GM12878 (cell line): ENCODE results near the gene RAD9A. TPM values are rescaled to one million over a fixed set of nuclear protein-coding genes. Genes with fewer than 3 reads are reported as not detected.

ENCODE experiments used
- ATAC-seq: fragments of 200-7000 bp; cut with Tn5 transposase; 3 replicates; pipeline ENCODE4 v1.9.1; 2020; ENCODE audit warnings: mild to moderate bottlenecking, moderate library complexity
- BruUV-seq: library from RNA; stranded (reverse); fragments of 400-500 nt; replicated peaks from 2 replicates; lab custom pipeline; 2021; lab: Mats Ljungman, UMichigan
- CTCF ChIA-PET: fragments of 300-600 bp; sonication (Branson Sonifier 250); formaldehyde crosslinking; extraction: SDS; loops from one replicate; lab custom pipeline; 2021; ENCODE audit warnings: inconsistent platforms; lab: Yijun Ruan, JAX
- POLR2A ChIA-PET: fragments of 350-600 bp; formaldehyde crosslinking; extraction: SDS; loops from one replicate; lab custom pipeline; 2021; ENCODE audit warnings: inconsistent platforms; lab: Charles Lee
- RAD21 ChIA-PET: fragments of 300-600 bp; sonication (Branson Sonifier 250); formaldehyde crosslinking; loops from one replicate; lab custom pipeline; 2023; ENCODE audit warnings: antibody characterized with exemption; ENCODE audit not compliant: unreplicated experiment; lab: Charles Lee
- SMC1A ChIA-PET: fragments of 300-600 bp; sonication (Branson Sonifier 250); formaldehyde crosslinking; loops from one replicate; lab custom pipeline; 2023; ENCODE audit not compliant: unreplicated experiment, uncharacterized antibody; lab: Charles Lee
- DNase-seq: peaks from one replicate; pipeline ENCODE4 v3.0.0-alpha.2; 2011; ENCODE audit warnings: low read depth, low spot score
- FAIRE-seq: peaks from 3 replicates; lab custom pipeline; 2011; peaks lifted over from hg19 to GRCh38; lab: Jason Lieb, UNC
- H2AFZ ChIP-seq: 2 replicates; pipeline ENCODE4 v1.6.0; 2011; ENCODE audit warnings: low read depth, low read length, control low read depth; ENCODE audit not compliant: control insufficient read depth
- H3K27ac ChIP-seq: 2 replicates; pipeline ENCODE4 v1.5.1; 2011; ENCODE audit warnings: control low read depth; ENCODE audit not compliant: control insufficient read depth, insufficient read depth
- H3K27me3 ChIP-seq, 2 experiments: replicated peaks in 1 of 2; 2 replicates each; pipeline versions ENCODE4 v1.6.0 to v1.6.1; 2011; ENCODE audit warnings: low read length in 1 of 2; ENCODE audit not compliant: control insufficient read depth in 2 of 2, insufficient read depth in 2 of 2
- H3K36me3 ChIP-seq, 2 experiments: 2 replicates each; pipeline ENCODE4 v1.5.1; 2011; ENCODE audit warnings: low read length in 1 of 2; ENCODE audit not compliant: control insufficient read depth in 2 of 2, insufficient read depth in 2 of 2
- H3K4me1 ChIP-seq: 2 replicates; pipeline ENCODE4 v1.6.1; 2011; ENCODE audit warnings: mild to moderate bottlenecking, low read length, moderate library complexity, mixed read lengths; ENCODE audit not compliant: control insufficient read depth, insufficient read depth
- H3K4me2 ChIP-seq: 2 replicates; pipeline ENCODE4 v1.6.0; 2011; ENCODE audit warnings: control low read depth; ENCODE audit not compliant: control insufficient read depth, insufficient read depth
- H3K4me3 ChIP-seq: fragments of 200-600 bp; sonication (generic); 2 replicates; pipeline ENCODE4 v1.5.1; 2016
- H3K79me2 ChIP-seq: 2 replicates; pipeline ENCODE4 v1.6.0; 2011; ENCODE audit warnings: low read length; ENCODE audit not compliant: control insufficient read depth, insufficient read depth
- H3K9ac ChIP-seq: 2 replicates; pipeline ENCODE4 v1.8.0; 2011; ENCODE audit warnings: low read length, control low read depth, mixed read lengths; ENCODE audit not compliant: control insufficient read depth, insufficient read depth
- H3K9me3 ChIP-seq: replicated peaks from 3 replicates; pipeline ENCODE4 v1.5.1; 2011; ENCODE audit warnings: mild to moderate bottlenecking, low read length; ENCODE audit not compliant: control insufficient read depth, insufficient read depth
- H4K20me1 ChIP-seq: 2 replicates; pipeline ENCODE4 v1.6.0; 2011; ENCODE audit not compliant: control insufficient read depth, insufficient read depth
- EGR1 ChIP-seq, 2 experiments: IDR thresholded peaks; 1 replicate in 1 of 2; 2 replicates in 1 of 2; pipeline ENCODE4 v1.6.1; 2011 to 2012; ENCODE audit warnings: low read depth in 2 of 2, low read length in 2 of 2, borderline replicate concordance in 1 of 2, mild to moderate bottlenecking in 1 of 2, moderate library complexity in 1 of 2
- SPI1 ChIP-seq: IDR thresholded peaks from 2 replicates; pipeline ENCODE4 v1.6.1; 2011; ENCODE audit warnings: low read depth, mild to moderate bottlenecking, low read length, moderate library complexity, borderline replicate concordance; ENCODE audit not compliant: insufficient read depth
- WGBS: methylation state at CpG from one replicate; pipeline ENCODE4 v1.1.6; 2016; ENCODE audit warnings: low lambda C conversion rate; ENCODE audit not compliant: insufficient replicate concordance, insufficient coverage; ENCODE audit errors: missing lambda C conversion rate; 5-methylcytosine and 5-hydroxymethylcytosine counted together
- in situ Hi-C: fragments of 300-500 bp; cut with MboI; formaldehyde crosslinking; loops from 9 replicates; pipeline ENCODE4 v1.14.3; 2018; ENCODE audit warnings: mixed read lengths
- intact Hi-C: fragments of 100-400 bp; cut with micrococcal nuclease; formaldehyde crosslinking; loops from one replicate; pipeline ENCODE4 v1.14.2; 2022; ENCODE audit not compliant: unreplicated experiment
- polyA plus RNA-seq, 11 experiments: library from polyadenylated mRNA; depleted of rRNA in 4 of 11; unstranded in 6 of 11; stranded (reverse) in 5 of 11; fragments of >200 nt; fragmentation: Nextera tagmentation in 4 of 11; fragmentation: Illumina TruSeq in 1 of 11; extraction: Ambion mirVana in 4 of 11; extraction: Trizol in 1 of 11; gene quantifications; 1 replicate in 1 of 11; 2 replicates in 10 of 11; pipeline versions ENCODE4 v1.2.1 to v1.2.3, GENCODE V29; 2011 to 2016; ENCODE audit warnings: inconsistent platforms in 2 of 11, missing spikeins in 2 of 11, low read depth in 1 of 11
- total RNA-seq, 4 experiments: library from RNA; depleted of rRNA in 3 of 4; stranded (reverse); fragments of >200 nt in 3 of 4; fragmentation: Illumina TruSeq in 1 of 4; extraction: Trizol in 1 of 4; gene quantifications; 2 replicates each; pipeline versions ENCODE4 v1.2.1 to v1.2.3, GENCODE V29; 2013 to 2021

RAD9A gene
- total and polyA plus RNA-seq, 10 of the 15 experiments (the other 5 are each of a cell fraction or from before 2014, with no cell fraction given): 1.1 to 36.2 (median 19.8) TPM

GRCh38 chr11:67418476-67419281 is 26.9 kb downstream of the RAD9A start:
- no peak for FAIRE-seq
- Histone ChIP-seq H2AFZ (no peak overlapping the region), H3K4me1 (peaks cover 2% of the 10 kb centered on the region; the same call in 1 of the 2 replicates), H3K27me3 (peaks cover 0 to 5% of the 10 kb centered on the region in 2 experiments; a peak in 3 of 4 replicates), H3K27ac (no peak overlapping the region), H4K20me1 (no peaks in the 10 kb centered on the region), H3K79me2 (no peaks in the 10 kb centered on the region), H3K9me3 (no peaks in the 10 kb centered on the region), H3K4me3 (no peak overlapping the region), H3K9ac (no peak overlapping the region), H3K4me2 (no peak overlapping the region; the same call in 1 of the 2 replicates), H3K36me3 (no peaks in the 10 kb centered on the region)
- POLR2A ChIA-PET: interaction anchor here (0.9 to 3.9 kb wide), 8 partner anchors 10 to 51 kb away, joined by 3 to 28 read pairs (median 7); partner anchors contain the start of genes PPP1CA, PTPRCAP and TBC1D10C
- BruUV-seq: no TSS peak
- SMC1A ChIA-PET: interaction anchor here (1.1 kb wide), 1 partner anchor 14 kb away, joined by 3 read pairs; no protein-coding TSS in a partner anchor
- RAD21 ChIA-PET: interaction anchor here (1.0 to 1.4 kb wide), 2 partner anchors 15 to 18 kb away, joined by 3 to 4 read pairs; partner anchors contain the start of gene TBC1D10C
- no peak for DNase-seq
- CTCF ChIA-PET: interaction anchor here (0.9 to 1.6 kb wide), 3 partner anchors 17 to 51 kb away, joined by 3 to 6 read pairs (median 4); partner anchors contain the start of genes PPP1CA and TMEM134
- WGBS: 24% methylated on average over 26 of the region's 26 CpGs
- TF ChIP-seq EGR1 (IDR thresholded peaks at IDR 0.05; ENCODE audit: borderline replicate concordance in 1 of 2, low read depth in 2 of 2, low read length in 2 of 2) (no peak), SPI1 (peak; percentile 85)
- in situ Hi-C loops: no loop called here
- intact Hi-C loops: no loop called here
- peak; percentile 10 for ATAC-seq
